Stimulated activated CD4-positive, alpha-beta T cell treated with anti-CD3 and anti-CD28 coated beads, Interleukin-4, amount 100 ng/mL, for 24 hours (primary cell): ENCODE results near the gene HSPA6.
"Not testable (repeated sequence)": the region's sequence is repeated elsewhere in the genome, so short reads cannot be mapped to it uniquely, and the experiment has no call there.

ENCODE experiments used
- DNase-seq: peaks from one replicate; pipeline ENCODE4 v3.0.0-alpha.2; 2020

HSPA6 gene

GRCh38 chr1:161523817-161524741 lies at the start of gene HSPA6:
Gene HSPA6 (plus strand): TSS chr1:161524540. CDS start chr1:161524659, 119 bp downstream.
- peak; percentile 82 for DNase-seq

- DNase-seq = not testable (repeated sequence)
These were observed 46.6 kb upstream of the HSPA6 start for GRCh38 chr1:161477711-161478110.

- no peak for DNase-seq
These were observed 45.4 kb upstream of the HSPA6 start for GRCh38 chr1:161478985-161479384.

GRCh38 chr1:161480381-161481035 lies 43.8 kb upstream of the HSPA6 start:
- no peak for DNase-seq

DNA sequence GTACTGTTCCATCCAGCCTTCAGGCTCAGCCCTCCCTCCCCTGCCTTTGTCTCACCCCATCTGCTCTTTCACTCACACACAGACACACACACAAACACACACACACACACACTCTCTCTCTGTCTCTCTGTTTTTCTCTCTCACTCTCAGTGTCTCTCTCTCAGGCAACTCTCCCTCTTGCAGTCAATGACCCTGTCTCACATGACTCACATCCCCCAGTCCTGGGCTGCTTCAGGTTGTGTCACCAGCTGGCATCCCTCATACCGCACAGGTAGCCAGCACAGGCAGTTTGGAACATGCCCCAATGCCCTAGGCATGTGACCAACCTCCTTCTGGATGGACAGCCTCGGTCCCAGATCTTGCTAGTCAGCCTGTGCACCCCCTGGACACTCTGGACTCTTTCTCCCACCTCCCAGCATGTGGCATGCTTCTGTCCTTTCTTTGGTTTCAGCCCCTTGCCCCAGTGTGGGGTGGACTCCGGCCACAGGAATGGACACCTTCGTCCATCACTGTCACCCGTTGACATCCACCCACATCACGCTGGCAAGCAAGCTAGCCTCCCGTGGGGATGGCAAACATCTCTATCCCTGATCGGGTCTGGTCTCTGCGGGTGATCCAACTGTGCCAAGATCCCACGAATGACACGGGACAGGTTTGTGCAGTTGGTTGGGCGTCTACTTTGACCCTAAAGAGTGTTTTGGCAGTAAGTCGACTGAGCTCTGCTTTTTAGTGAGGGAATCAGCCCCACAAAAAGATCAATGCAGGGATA lies 42.5 kb upstream of the HSPA6 start:
- DNase-seq = no peak

GRCh38 chr1:161482610-161483009 lies 41.7 kb upstream of the HSPA6 start:
- no peak for DNase-seq

DNA sequence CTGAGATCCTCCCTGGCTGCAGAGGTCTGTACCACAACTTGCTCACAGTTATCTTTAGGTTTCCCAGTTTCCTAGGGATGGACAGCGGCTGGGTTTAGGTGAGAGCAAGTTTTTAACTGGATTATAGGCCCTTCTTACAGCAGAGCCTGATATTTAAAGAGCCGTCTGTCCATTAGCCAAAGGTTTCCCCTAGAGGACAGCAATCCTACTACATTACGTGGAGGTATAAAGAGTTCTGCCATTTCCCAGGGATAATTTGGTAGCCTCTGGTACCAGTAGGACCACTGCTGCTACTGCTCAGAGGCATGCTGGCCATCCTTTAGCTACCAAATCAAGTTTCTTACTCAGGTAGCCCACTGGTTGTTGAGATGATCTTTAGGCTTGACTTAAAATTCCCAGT lies 41.0 kb upstream of the HSPA6 start:
- no peak for DNase-seq

DNA sequence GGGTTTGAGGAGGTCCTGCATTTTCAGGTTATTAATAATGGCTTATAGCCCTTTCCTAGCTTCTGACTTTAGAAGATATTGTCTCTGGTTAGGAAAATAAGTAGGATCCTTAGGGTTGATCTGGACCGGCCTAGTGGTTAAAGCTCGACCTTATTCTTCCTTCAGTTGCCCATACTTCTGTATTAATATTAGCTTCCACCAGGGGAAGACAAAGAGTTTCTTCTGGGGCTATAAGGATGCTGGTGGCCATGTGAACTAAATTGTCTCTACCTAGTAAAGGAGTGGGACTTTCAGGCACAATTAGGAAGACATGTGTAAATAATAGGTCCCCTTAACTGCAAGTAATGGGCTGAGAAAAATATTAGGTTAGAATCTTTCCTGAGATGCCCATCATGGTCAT lies 39.7 kb upstream of the HSPA6 start:
- DNase-seq = no peak

DNA sequence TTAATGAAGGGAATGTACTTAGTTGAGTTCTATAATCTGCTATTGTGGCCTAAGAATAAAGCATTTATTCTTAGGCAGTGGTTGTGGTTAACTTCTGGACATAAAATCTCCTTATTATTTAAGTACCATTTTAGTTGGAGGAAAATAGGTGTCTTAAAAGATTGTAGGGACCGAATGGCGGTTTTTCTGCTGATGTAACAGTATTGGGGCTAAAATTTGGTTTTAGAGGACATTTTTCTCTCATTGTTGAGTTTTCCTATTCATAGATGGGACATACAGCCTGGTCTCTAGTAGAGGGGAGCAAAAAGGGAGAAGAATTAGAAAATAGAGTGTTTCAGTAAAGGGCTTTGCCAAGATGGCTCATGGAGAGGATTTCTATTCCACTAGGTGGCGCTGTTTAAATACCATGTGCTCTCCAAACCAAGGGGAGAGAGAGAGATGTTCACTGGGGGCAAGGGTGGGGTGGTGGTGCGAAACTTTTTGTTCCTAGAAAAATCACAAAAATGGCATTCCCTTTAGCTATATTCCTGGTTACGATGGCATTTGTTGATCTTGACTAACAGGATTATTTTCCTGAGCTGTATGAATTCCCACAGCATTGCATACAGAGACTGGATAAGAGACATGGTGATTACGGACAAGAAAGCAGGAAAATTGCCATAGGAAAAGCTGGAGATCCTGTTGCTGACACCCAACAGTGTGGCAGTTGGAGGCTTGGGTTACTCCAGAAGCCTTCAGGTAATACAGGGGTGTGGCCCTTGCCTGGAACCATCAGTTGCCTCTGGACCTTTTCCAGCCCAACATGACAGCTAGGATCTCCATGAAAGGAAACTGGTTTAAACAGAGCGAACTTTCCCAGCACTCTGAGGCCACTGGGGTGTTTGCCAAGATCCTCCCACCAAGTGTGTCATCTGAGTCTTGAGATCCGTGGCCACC lies 37.3 kb upstream of the HSPA6 start:
- DNase-seq = peak; percentile 55

DNA sequence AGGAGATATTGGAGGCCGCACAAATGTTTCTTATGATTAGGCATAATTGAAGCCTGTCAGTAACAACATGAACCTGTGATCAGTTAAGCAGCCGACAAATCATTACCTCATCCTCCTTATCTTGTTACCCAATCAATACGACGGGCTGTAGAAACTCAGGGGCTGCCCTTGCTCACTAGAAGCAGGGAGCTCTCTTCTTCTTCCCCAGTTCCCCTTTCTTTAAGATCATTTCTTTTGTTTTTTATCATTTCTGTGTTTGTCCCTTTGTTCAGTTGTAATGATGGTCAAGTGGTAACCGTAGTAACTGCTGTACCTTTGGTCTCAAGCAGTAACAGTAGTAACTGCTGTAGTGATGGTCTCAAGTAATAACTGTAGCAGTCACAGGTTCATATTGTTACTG lies 32.9 kb upstream of the HSPA6 start:
- no peak for DNase-seq

DNA sequence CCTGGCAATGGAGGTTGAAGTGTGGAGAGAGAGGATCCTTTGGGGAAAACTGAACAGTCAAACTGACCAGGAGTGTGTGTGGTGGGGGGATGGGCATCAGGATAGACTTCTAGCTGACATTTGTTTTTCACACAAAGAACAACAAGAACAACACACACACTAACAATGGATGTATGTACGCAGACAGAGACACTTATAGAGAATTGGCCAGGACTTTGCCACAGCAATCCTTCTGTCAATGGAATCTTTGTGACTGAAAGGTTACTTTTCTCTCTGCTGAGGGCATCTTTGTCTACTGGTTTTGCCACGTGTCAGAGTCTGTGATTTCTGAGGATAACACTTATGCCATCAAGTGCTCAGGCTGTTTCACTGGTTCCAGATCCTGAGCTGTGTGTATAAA lies 31.5 kb upstream of the HSPA6 start:
- no peak for DNase-seq

DNA sequence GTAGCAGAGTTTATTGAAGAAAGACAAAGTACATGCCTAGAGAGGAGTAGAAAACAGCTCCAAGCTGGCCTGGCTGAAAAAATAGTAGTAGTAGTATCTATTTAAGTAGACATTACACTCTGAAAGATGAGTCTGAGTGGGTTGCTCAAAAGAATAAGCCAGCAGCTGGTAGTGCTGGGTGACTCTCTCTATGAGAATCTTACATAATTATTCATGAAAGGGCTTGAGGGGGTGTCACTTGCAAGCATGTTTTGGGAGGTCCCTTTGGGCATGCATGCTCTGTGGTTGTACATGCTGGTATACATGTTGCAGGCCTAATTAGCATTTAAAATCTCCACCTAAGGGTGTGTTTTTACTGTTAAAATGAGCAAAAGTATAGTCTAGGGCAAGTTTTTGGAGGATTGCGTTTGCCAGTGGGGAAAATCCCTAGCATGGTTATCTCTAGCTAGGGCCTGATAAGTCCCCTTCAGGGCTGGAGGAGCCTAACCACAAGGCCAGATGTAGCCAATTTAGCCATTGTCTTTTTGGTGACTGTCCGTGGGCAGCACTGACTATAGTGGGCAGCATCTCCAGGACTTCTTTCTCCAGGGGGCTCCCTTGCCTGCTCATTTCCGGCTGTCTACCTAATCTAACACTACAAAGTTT lies 30.1 kb upstream of the HSPA6 start:
- no peak for DNase-seq

GRCh38 chr1:161495490-161495889 lies 28.9 kb upstream of the HSPA6 start:
- DNase-seq = no peak

- DNase-seq = no peak
These were observed 26.4 kb upstream of the HSPA6 start for GRCh38 chr1:161497961-161498360.

DNA sequence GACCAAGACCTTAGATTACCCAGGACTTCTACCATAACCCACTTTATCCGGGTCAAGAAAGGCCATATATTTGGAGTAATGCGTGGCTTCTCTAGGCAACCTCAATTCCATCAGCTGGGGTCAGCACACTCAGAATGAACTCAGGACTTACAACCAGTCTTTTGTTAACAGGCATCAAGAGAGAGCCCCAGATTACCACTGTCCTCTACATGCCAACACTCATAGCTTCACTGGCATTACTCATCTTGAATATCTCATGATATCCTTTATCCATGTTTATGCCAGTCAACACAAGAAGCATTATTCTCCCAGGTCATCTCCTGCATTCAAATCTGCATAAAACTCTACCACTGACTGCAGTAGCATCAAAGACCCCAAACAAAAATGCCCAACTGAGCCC lies 25.7 kb upstream of the HSPA6 start:
- DNase-seq = no peak

- no peak for DNase-seq
These were observed 25.0 kb upstream of the HSPA6 start for GRCh38 chr1:161499099-161500039.

DNA sequence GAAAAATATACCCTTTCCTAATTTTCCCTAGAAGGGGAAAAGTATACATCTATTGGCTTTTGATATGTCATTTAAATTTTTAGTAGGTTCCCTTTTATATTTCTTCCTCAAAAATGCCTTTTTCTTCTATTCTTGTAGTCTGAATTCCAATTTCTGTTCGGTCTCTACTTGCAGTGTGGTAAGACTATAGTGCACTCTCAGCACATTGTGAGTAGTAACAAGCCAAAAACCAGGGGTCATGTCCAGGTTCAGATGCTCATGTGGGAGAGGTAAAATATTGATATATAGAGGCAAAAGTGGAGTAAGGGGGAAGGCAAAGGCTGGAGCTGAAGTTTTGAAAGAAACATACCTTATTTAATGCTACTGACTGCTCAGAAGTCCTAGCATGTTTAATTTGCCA lies 23.1 kb upstream of the HSPA6 start:
- no peak for DNase-seq

DNA sequence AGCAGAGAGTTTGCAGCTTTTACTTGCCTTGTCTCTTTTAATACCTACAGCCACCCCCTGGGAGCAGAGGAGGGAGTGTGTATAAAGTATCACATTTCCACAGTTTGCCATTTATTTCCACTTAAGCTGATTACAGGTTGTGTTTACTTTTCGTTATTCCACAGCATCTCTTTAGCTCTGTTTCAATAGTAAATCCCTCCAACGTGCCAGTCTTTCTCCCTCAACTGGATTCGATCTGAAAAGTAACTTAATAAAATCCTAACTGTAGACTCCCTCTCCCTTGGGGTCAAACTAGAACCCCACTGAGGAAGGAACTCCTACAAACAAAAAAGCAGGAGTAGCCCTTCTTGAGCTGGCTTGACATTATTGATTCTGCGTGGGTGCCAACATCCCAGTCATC lies 22.2 kb upstream of the HSPA6 start:
- DNase-seq = no peak

DNA sequence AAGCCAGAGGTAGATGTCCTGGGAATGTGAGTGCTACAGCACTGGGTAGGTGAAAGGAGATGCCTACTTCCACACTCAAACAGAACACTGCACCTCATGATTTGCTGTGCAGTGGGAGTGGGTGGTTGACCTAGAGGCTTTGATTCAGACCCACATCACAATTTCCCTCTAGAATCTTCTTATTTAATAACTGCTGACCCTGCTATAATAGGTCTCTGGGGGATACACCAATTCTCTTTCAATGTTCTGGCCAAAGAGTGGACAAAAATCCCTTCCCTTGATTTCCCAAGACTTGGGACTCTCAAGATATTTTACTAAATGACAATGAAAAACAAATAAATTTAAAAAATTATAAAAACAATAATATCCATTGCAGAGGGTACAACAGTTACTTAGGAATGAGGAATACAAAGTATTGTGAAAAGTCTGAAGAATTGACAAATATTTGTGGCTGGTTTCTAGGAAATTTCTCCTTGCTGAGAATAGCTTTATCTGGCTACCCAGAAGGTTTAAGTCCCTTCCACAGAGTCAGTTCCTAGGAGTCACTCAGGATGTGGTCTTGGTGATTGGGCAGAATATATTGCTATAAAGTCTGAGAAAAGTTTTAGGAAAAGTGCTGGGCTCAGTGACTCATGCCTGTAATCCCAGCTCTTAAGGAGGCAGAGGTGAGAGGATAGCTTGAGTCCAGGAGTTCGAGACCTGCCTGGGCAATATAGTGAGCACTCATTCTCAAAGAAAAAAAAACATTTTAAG lies 21.5 kb upstream of the HSPA6 start:
- DNase-seq = no peak

DNA sequence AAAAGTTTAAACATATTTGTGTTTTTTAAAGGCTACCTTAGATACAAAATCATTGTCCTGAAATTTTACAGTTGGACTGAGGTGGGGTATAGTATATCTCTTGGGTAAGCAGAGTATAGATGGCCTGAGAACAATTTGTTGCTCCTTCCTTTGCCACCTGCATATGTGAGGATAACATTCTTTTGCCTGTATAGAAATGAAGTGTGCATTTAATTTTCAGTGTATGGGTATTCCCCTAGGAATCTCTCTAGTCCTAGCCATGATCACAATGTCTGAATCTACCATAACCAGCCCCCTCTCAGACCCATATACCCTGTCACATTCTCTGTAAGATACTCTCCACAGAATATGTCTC lies 21.0 kb upstream of the HSPA6 start:
- DNase-seq = no peak
